GM23248 (cell line): Measurements from ENCODE around the gene CDH20.

Experiments used
- EZH2 ChIP-seq: fragments of 200-600 bp; sonication (generic); IDR thresholded peaks from 2 replicates; pipeline ENCODE4 v1.6.1; 2018; ENCODE audit warnings: antibody characterized with exemption, mild to moderate bottlenecking; ENCODE audit not compliant: insufficient read depth, poor library complexity, severe bottlenecking
- EZH2phosphoT487 ChIP-seq: fragments of 200-600 bp; sonication (generic); IDR thresholded peaks from 2 replicates; pipeline ENCODE4 v1.6.1; 2018; ENCODE audit warnings: antibody characterized with exemption, moderate library complexity, mild to moderate bottlenecking, low read depth; ENCODE audit not compliant: insufficient read depth

- TF ChIP-seq EZH2 (no peak), EZH2phosphoT487 (no peak)
Measured at GRCh38 chr18:61589053-61589723, 256.0 kb downstream of the CDH20 start.
